Mesenchymal stem cell (in vitro differentiated cells and primary cell): ENCODE measurements around the gene ULBP3.
"Not testable (repeated sequence)": the region's sequence is repeated elsewhere in the genome, so short reads cannot be mapped to it uniquely, and the experiment has no call there.

Source experiments
- DNase-seq: peaks from one replicate; pipeline ENCODE4 v3.0.0-alpha.2; 2013
- H2AFZ ChIP-seq: one replicate; pipeline ENCODE4 v1.6.1; 2013; ENCODE audit warnings: low read depth, mild to moderate bottlenecking, control low read depth, inconsistent platforms, low read length, moderate library complexity
- H2AK5ac ChIP-seq: 2 replicates; pipeline ENCODE4 v1.6.1; 2013; ENCODE audit warnings: low read length, moderate library complexity, mild to moderate bottlenecking, inconsistent platforms; ENCODE audit not compliant: severe bottlenecking
- H2BK120ac ChIP-seq: one replicate; pipeline ENCODE4 v1.6.1; 2013; ENCODE audit warnings: low read depth, mild to moderate bottlenecking, inconsistent platforms, low read length, moderate library complexity
- H2BK12ac ChIP-seq, 2 experiments: one replicate each; pipeline ENCODE4 v1.6.1; 2013; ENCODE audit warnings: inconsistent platforms in 2 of 2, low read length in 2 of 2, mild to moderate bottlenecking in 2 of 2, moderate library complexity in 2 of 2, control low read depth in 1 of 2
- H2BK15ac ChIP-seq: one replicate; pipeline ENCODE4 v1.6.1; 2013; ENCODE audit warnings: mild to moderate bottlenecking, low read depth, inconsistent platforms; ENCODE audit not compliant: poor library complexity, severe bottlenecking
- H2BK5ac ChIP-seq: 2 replicates; pipeline ENCODE4 v1.6.1; 2013; ENCODE audit warnings: low read depth, mild to moderate bottlenecking, low read length, control low read depth, inconsistent platforms; ENCODE audit not compliant: poor library complexity, severe bottlenecking
- H3K14ac ChIP-seq, 2 experiments: one replicate each; pipeline ENCODE4 v1.6.1; 2013; ENCODE audit warnings: inconsistent platforms in 2 of 2, low read length in 2 of 2, control low read depth in 1 of 2, mild to moderate bottlenecking in 1 of 2, moderate library complexity in 1 of 2
- H3K18ac ChIP-seq, 2 experiments: one replicate each; pipeline ENCODE4 v1.6.1; 2013; ENCODE audit warnings: inconsistent platforms in 2 of 2, low read length in 2 of 2, control low read depth in 1 of 2, low read depth in 1 of 2, mild to moderate bottlenecking in 1 of 2
- H3K23ac ChIP-seq, 2 experiments: one replicate each; pipeline ENCODE4 v1.6.1; 2013; ENCODE audit warnings: inconsistent platforms in 2 of 2, low read length in 2 of 2, mild to moderate bottlenecking in 2 of 2, moderate library complexity in 2 of 2, control low read depth in 1 of 2
- H3K27ac ChIP-seq: 2 replicates; pipeline ENCODE4 v1.5.1; 2013; ENCODE audit warnings: mild to moderate bottlenecking, moderate library complexity, low read length, control low read depth, inconsistent platforms; ENCODE audit not compliant: poor library complexity, severe bottlenecking
- H3K27me3 ChIP-seq, 2 experiments: 2 replicates each; pipeline versions ENCODE4 v1.6.1 to v1.7.0; 2013; ENCODE audit warnings: low read length in 2 of 2, mild to moderate bottlenecking in 2 of 2, moderate library complexity in 2 of 2, control low read depth in 1 of 2, inconsistent platforms in 1 of 2; ENCODE audit not compliant: control insufficient read depth in 1 of 2, insufficient read depth in 1 of 2
- H3K36me3 ChIP-seq, 2 experiments: 2 replicates each; pipeline versions ENCODE4 v1.6.1 to v1.7.0; 2013; ENCODE audit warnings: low read length in 2 of 2, control low read depth in 1 of 2, inconsistent platforms in 1 of 2, low read depth in 1 of 2, mild to moderate bottlenecking in 1 of 2; ENCODE audit not compliant: insufficient read depth in 2 of 2, control insufficient read depth in 1 of 2
- H3K4ac ChIP-seq, 2 experiments: one replicate each; pipeline ENCODE4 v1.6.1; 2013; ENCODE audit warnings: inconsistent platforms in 2 of 2, low read length in 2 of 2, mild to moderate bottlenecking in 2 of 2, moderate library complexity in 2 of 2, control low read depth in 1 of 2, low read depth in 1 of 2
- H3K4me1 ChIP-seq: 2 replicates; pipeline ENCODE4 v1.6.1; 2013; ENCODE audit warnings: low read depth, low read length, control low read depth; ENCODE audit not compliant: control insufficient read depth, insufficient read depth
- H3K4me2 ChIP-seq: 2 replicates; pipeline ENCODE4 v1.6.1; 2013; ENCODE audit warnings: low read length, mild to moderate bottlenecking, inconsistent platforms; ENCODE audit not compliant: poor library complexity, severe bottlenecking
- H3K4me3 ChIP-seq, 2 experiments: 2 replicates each; pipeline versions ENCODE4 v1.5.1 to v1.7.0; 2013; ENCODE audit warnings: low read length in 2 of 2, mild to moderate bottlenecking in 2 of 2, control low read depth in 1 of 2, low read depth in 1 of 2; ENCODE audit not compliant: insufficient read depth in 1 of 2
- H3K79me1 ChIP-seq: replicated peaks from 2 replicates; pipeline ENCODE4 v1.6.1; 2013; ENCODE audit warnings: mild to moderate bottlenecking, control low read depth, low read length, inconsistent platforms; ENCODE audit not compliant: poor library complexity, severe bottlenecking
- H3K9ac ChIP-seq: 2 replicates; pipeline ENCODE4 v1.7.0; 2013; ENCODE audit warnings: mild to moderate bottlenecking, low read length, moderate library complexity
- H3K9me3 ChIP-seq: 2 replicates; pipeline ENCODE4 v1.7.0; 2013; ENCODE audit warnings: mild to moderate bottlenecking, low read length; ENCODE audit not compliant: control insufficient read depth
- H4K8ac ChIP-seq: one replicate; pipeline ENCODE4 v1.6.1; 2013; ENCODE audit warnings: inconsistent platforms, mild to moderate bottlenecking, low read length, moderate library complexity
- H4K91ac ChIP-seq: one replicate; pipeline ENCODE4 v1.6.1; 2013; ENCODE audit warnings: mild to moderate bottlenecking, low read length, inconsistent platforms
- WGBS: methylation state at CpG from one replicate; pipeline ENCODE4 v1.1.7; 2013; ENCODE audit warnings: mixed read lengths; 5-methylcytosine and 5-hydroxymethylcytosine counted together

Gene ULBP3

DNA sequence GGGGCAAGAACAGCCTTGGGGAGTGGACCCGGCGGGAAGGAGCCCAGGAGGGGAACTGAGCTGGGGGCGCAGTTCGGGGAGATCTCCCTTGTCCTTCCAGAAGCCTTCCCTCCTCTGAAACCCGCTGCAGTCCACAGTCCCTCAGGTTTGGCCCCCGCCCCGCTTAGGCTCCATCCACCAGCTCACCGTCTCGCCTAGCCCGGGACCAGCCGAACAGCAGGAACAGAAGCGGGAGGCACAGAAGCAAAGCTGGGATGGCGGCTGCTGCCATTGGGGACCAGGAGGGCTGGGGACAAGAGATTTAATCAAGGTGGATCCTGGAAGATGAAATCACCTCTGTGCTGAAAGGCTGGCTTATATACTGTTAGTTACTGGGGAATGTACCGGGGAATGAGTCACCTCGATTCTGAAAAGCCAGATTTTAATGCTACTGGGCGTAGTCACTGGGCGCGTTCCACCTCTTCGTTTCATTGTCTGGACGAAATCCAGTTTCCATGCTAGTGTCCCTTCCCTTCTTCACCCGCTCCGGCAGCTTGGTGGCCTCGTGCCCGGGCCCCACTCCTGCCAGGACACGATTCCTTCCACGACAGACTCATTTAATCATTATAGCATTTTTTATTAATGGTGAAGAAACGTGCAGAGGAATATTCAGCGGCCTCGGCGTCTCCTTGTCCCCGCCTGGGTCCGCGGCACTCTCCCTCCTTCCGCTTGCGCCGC lies 43.6 kb downstream of the ULBP3 start, which contains the start of gene RAET1L:
RAET1L (minus strand) TSS at position 332 of the 717 bp plus-strand sequence; CDS start at position 271, 61 bp downstream.
- H3K18ac ChIP-seq = no peak within 1 kb of the TSS
- DNase-seq = peak; percentile 7
- H2BK120ac ChIP-seq = no peak within 1 kb of the TSS
- H4K8ac ChIP-seq = no peak within 1 kb of the TSS
- no peaks in the 10 kb centered on the region for H3K36me3 ChIP-seq
- H4K91ac ChIP-seq = no peak within 1 kb of the TSS
- no peak within 1 kb of the TSS for H2BK15ac ChIP-seq
- no peak within 1 kb of the TSS for H2BK5ac ChIP-seq
- no peak within 1 kb of the TSS for H3K23ac ChIP-seq
- no peak within 1 kb of the TSS for H3K4ac ChIP-seq
- peaks cover 58 to 66% of the 10 kb centered on the region in 2 experiments for H3K27me3 ChIP-seq
- H3K9ac ChIP-seq = peak within 1 kb of the TSS; percentile 52
- H3K4me1 ChIP-seq = peaks cover 7% of the 10 kb centered on the region
- WGBS = 31% methylated on average over 28 of the region's 36 CpGs
- no peak within 1 kb of the TSS for H2AK5ac ChIP-seq
- H3K79me1 ChIP-seq = no peaks in the 10 kb centered on the region
- peak within 1 kb of the TSS in 1 of 2 experiments; percentile 69 for H3K4me3 ChIP-seq
- no peak within 1 kb of the TSS for H3K14ac ChIP-seq
- peak within 1 kb of the TSS; percentile 31 for H3K4me2 ChIP-seq
- H2BK12ac ChIP-seq = no peak within 1 kb of the TSS
- H3K27ac ChIP-seq = no peak within 1 kb of the TSS
- no peak within 1 kb of the TSS for H2AFZ ChIP-seq
- no peaks in the 10 kb centered on the region for H3K9me3 ChIP-seq

DNA sequence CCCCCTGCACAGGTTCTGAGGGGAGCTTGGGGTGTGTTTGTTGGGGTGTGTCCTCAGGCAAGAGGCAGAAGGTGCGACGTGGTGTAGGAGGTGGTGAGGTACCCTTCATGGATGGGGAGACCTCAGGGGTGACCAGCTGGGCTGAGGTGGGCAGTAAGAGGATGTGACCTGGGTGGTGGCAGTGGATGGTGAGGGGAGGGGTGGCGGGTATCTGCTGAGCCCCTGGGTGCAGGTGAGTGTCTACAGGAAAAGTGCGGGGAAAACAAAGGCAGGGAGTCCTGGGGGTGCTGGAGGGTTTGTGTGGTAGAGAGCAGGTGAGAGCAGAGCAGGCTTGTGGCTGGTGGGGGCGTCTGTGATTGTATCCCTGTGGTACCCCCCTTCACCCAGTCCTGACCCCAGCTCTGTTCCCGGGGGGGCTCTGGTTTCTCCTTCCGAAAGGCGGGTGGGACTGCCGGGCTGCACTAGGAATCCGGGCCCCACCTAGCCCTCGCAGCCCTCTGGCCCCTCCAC lies 44.2 kb downstream of the ULBP3 start:
- Histone ChIP-seq H3K36me3 (no peaks in the 10 kb centered on the region), H3K79me1 (no peaks in the 10 kb centered on the region), H3K9me3 (no peaks in the 10 kb centered on the region), H3K4ac (no peak overlapping the region), H3K27ac (no peak overlapping the region), H2AFZ (no peak overlapping the region), H2BK12ac (no peak overlapping the region), H3K23ac (no peak overlapping the region), H3K27me3 (peaks cover 54 to 61% of the 10 kb centered on the region in 2 experiments), H4K8ac (no peak overlapping the region), H3K18ac (no peak overlapping the region), H2BK120ac (no peak overlapping the region), H2AK5ac (no peak overlapping the region), H3K4me3 (no peak overlapping the region), H3K9ac (no peak overlapping the region), H4K91ac (no peak overlapping the region), H3K4me1 (peaks cover 7% of the 10 kb centered on the region), H2BK5ac (no peak overlapping the region), H3K4me2 (no peak overlapping the region), H3K14ac (no peak overlapping the region), H2BK15ac (no peak overlapping the region)
- no peak for DNase-seq
- WGBS = 63% methylated on average over 8 of the region's 11 CpGs

DNA sequence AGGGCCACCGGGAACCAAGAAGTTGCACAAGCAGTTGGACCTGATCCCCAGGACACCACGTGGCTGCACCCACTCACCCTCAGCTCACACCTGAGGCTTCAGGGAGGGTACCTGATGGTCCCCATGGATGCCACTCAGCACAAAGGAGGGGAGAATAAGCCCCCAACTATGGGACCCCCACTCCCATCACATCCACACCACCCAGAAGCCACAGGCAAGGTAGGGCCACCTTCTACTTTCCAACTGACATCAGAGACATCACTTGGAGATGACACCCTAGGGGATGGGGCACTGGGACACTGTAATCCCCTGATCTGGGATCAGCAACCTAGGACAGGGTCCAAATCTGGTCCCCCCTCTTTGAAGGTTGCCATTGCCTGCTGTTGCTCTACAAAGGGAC lies 44.9 kb downstream of the ULBP3 start:
- not testable (repeated sequence) for H3K4me2 ChIP-seq, H4K91ac ChIP-seq, H2AK5ac ChIP-seq, H3K4me3 ChIP-seq, H3K36me3 ChIP-seq, H3K14ac ChIP-seq, H3K4ac ChIP-seq, H2BK12ac ChIP-seq, H3K9me3 ChIP-seq, H2AFZ ChIP-seq, H3K18ac ChIP-seq, H2BK5ac ChIP-seq, H3K27ac ChIP-seq, H2BK120ac ChIP-seq, H4K8ac ChIP-seq, H3K9ac ChIP-seq, H3K23ac ChIP-seq, DNase-seq, H3K4me1 ChIP-seq, H3K79me1 ChIP-seq, H2BK15ac ChIP-seq
- 91% methylated on average over 2 of the region's 2 CpGs for WGBS
- H3K27me3 ChIP-seq = peaks cover 51 to 57% of the 10 kb centered on the region in 2 experiments

DNA sequence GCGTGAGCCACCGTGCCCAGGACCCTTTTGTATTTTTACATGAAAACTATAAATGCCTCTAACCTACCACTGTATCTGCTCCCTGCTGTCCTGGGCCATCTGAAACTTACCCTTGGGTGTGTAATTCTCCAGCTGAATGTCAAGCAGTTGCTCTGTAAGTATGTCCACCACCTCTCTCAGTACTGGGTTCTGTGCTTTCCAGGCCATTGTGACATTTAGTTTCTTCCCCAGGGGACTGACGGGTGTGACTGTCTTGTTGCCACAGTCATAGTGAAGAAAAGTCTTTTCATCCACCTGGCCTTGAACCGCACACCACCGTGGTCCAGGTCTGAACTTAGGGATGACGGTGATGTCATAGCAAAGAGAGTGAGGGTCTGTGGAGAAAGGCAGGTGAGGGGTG lies 47.1 kb downstream of the ULBP3 start:
- not testable (repeated sequence) for DNase-seq, H2AK5ac ChIP-seq, H3K18ac ChIP-seq, H2BK15ac ChIP-seq, H2BK120ac ChIP-seq, H3K9me3 ChIP-seq, H3K79me1 ChIP-seq, H2BK5ac ChIP-seq, H3K23ac ChIP-seq, H4K8ac ChIP-seq, H4K91ac ChIP-seq, H3K36me3 ChIP-seq, H3K4me1 ChIP-seq, H2AFZ ChIP-seq, H3K4me2 ChIP-seq, H3K4ac ChIP-seq, H3K27ac ChIP-seq, H3K14ac ChIP-seq, H2BK12ac ChIP-seq, H3K9ac ChIP-seq, H3K4me3 ChIP-seq
- peaks cover 41 to 56% of the 10 kb centered on the region in 2 experiments for H3K27me3 ChIP-seq
- WGBS = 100% methylated on average over 1 of the region's 6 CpGs
